Anterior cingulate cortex (tissue), 58 donors: ENCODE data around the gene C3orf52.
"Not testable (repeated sequence)": the region's sequence is repeated elsewhere in the genome, so short reads cannot be mapped to it uniquely, and the experiment has no call there.

Experiments
- DNase-seq, 58 donors: peaks; one replicate each; lab custom pipeline; 2025; lab: John Stamatoyannopoulos, UW

C3orf52 gene, protein sequence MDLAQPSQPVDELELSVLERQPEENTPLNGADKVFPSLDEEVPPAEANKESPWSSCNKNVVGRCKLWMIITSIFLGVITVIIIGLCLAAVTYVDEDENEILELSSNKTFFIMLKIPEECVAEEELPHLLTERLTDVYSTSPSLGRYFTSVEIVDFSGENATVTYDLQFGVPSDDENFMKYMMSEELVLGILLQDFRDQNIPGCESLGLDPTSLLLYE

DNA sequence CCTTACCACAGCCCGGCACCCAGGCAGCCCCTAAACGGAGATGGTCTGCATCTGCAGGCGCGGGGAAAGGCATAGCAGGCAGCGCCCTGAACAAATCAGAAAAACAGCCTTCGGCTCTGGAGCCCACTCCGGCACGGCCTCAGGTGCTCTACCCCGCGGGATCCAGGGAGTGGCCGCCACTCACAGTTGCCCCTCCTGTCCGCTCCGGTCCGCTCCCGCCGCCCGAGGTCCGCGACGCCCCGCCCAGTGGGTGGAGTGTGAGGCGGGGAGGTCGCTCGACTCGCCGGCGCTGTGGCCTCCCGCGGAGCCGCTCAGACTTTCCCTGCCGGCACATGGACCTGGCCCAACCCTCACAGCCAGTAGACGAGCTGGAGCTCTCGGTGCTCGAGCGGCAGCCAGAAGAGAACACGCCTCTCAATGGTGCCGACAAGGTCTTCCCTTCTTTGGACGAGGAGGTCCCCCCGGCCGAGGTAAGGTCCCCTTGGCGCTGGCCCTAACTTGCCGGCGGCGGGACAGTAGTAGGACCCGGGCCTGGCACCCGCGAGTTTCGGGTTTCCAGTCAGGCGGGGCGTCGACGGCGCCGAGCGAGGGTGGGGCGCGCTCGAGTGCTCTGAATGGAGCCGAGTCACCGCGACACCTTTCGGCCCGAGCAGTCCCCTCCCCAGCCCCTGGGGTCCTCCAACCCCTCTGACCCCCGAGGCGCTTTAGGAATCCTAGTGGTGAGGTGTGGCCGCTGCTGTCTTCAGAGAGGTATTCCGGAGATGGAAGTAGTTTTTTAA lies at the start of gene C3orf52:
TSS of gene C3orf52 (plus strand) at position 314 of the 779 bp plus-strand sequence. CDS start at position 333, 19 bp downstream.
- DNase-seq = peak in 47 of 58 donors; percentile 2 to 71 (median 16)

DNA sequence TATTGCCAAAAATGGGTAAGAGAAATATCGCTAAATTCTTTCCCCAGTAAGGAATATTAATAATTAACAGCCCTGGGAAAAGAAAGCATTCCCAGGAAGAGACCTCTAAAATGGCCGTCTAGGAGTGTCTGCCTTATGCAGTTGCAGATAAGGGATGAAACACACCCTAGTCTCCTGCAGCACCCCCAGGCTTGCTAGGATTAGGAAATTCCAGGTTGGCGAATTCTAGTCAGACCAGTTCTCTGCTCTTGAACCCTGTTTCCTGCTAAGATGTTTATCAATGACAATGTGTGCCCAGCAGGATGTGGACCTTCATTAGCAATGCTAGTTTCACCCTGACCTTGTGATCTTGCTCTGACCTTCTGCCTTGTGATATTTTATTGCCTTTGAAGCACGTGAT lies 49.0 kb upstream of the C3orf52 start:
- DNase-seq = not testable (repeated sequence)

DNA sequence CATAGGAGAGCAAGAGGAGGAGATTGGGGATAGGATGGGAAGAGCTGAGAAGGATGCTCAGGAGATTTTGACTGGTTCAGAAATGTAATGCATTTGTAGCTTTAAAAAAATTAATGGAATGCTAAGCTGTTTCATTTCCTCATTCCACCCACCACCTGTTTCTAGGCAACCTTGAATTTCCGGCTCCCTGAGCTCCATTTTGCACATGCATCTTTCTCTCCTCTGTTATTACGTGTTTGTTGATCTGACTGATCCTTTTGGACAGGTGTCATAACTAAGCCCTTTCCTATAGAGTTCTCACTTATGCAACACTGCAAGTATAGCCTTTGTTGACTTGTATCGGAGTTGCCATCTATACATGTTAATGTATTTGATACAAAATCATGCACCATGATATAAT lies 47.3 kb upstream of the C3orf52 start:
- peak in 11 of 58 donors; percentile 1 to 29 (median 5) for DNase-seq

DNA sequence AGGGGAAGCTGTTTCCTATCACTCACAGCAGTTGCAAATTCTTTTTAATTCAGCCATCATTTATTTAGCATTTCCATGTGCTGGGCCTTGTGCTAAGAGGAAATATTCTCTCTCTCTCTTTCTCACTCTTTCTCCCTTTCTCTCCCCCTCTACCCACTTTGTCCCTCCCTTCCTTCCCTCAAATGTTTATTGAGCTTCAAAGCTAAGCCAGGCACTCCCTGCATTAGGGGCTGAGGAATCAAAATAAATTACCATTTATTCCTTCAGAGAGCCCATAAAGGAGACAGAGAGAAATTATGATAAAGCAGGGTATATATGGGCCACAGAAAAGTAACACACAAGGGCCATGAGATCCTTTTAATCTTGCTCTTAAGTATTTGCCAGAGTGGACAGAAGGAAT lies 44.9 kb upstream of the C3orf52 start:
- DNase-seq = no peak

DNA sequence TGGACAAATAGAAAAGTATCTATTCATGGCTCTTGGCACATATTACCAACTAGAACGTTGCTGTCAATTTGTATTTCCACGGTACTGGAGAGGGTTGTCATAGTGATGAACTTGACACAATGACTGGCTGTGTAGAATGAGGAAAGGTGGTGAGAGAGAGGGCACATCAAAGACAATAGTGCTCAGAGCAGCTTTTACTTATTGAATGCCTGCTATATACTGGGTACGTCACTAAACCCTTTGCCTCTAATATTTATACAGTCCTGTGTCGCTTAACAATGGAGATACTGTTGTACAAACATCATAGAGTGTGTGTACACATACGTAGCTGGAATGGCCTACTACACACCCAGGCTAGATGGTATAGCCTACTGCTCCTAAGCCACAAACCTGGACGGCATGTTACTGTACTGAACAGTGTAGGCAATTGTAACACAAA lies 43.3 kb upstream of the C3orf52 start:
- DNase-seq = no peak

DNA sequence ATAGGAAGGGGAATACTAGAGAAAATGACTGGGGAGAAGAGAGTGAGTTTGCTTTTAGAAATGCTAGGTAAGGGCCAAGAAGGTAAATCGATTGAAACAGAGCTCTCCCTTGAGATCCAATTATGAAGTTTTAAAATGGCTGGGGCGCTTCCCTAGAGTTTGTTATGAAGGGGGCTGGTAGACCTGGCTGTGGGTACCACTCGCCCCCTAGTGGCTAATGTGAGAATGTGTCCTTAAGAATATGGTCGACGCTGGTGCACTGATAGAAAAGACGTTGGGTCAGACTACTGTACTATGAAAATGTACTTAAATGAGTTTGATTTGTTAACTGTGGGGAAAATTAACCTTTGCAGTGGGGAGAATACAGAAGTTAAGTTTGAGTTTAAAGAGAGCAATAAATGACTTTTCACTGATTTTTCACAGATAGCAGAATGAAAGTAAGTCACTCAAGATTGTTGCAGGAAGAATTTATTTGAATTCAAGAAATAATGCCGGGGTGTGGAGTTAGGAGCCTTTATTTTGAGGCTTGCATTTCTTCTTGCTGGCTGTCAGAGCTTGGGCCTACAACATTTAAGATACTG lies 42.5 kb upstream of the C3orf52 start:
- DNase-seq = peak in 36 of 58 donors; percentile 0 to 68 (median 13)

DNA sequence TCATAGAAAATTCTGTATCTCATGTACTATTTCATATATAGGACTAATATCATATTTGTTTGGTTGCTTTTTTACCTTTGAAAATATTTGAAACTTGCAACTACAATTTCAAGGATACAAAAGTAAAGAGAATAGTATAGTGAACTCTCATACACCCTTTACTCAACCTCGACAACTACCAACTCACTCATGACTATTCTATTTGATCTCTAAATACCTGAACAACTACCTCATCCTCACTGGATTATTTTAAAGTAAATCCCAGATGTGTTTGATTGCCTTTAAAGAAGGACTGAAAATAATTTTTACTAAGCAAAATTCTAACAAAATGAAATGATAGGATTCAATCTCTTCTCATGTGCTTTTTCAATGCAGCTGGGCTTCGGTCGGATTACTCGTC lies 39.6 kb upstream of the C3orf52 start:
- no peak for DNase-seq

DNA sequence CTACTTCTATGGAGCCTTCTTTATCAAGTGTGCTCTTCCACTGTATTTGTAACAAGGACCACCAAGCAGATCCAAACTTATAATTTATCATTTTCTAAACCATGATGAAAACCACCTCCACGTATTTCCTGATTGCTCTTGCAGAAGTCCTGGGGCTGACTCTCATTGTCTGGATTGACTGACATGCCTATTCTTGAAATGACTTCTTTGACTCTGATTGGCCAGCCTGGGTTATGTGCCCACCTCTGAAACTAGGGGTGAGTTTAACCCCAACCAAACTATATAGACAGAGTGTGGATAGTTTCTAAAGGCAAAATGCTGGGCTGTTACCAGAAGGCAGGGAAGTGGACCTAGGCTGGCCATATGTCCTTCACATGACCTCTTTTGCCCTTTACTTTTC lies 38.9 kb upstream of the C3orf52 start:
- DNase-seq = no peak

DNA sequence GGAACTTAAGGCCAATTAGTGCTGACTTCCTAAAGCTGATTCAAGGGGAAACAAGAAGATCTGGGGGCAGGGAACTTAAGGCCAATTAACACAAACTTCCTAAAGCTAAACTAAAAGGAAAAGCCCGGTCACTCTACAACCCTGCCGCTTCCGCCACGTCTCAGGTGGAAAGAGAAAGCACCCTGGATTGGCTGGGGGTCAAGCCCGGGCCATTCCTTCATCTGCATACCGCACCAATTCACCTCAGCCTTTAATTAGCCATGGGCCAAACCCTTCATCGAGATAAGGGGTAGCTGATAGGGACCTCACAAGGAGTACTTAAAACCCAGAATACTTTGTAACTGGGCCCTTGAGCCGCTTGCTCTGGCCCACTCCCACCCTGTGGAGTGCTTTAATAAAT lies 37.3 kb upstream of the C3orf52 start:
- no peak for DNase-seq

DNA sequence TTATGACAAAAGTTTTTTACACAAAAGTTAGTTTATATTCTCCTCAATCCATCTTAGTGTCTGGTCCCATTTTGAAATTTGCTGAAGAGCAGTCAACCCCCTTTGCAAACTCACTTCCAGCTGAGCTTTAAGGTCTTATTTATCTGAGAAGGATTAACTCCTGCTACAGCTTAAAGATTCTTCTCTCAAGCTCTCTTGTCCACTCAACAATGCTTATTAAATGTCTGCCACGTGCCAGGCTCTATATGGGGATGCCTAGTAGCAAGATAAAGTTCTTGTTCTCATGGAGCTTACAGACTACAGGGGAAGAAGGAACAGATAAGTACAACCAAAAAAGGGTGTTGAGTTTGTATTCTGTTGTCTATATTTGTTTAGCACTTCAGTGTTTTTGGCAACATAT lies 33.0 kb upstream of the C3orf52 start:
- DNase-seq = no peak

DNA sequence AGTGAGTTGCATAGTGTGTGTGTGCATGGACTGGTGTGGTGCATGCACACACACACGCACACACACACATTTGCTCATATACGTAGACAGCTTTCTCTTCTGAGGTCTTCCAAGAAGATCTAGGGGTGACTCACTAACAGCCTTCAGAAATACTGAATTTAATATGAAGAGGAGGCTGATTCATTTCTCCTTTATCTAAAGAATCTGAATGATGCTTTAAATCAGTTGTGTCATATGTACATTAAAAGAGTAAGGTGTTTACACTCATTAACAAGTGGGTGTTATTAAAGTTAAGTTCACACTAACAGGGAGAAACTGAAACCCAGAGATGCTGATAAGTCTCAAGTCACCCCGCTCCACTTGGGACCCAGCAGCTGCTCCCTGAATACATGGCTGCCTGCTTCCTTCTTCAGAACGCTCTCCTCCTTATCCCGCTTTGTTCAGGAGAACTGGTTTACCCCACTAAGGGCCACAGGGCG lies 29.7 kb upstream of the C3orf52 start:
- no peak for DNase-seq

DNA sequence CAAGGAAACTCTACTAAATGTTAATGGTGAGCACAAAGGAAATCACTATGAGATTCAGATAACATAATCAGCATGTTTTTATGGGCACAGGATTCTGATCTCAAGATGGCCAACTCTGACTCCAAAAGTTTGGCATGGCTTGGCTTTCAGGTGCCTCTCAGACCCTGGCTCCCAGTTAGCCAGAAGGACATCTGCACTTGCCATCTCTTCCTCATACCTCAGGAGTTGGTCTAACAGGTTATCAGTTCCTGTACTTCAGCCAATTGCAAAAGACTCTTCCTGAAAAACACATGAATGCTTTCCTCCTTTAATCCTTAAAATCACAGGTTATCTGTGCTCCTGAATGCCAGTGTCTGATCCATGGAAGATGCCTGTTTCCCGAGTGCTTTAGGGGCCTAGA lies 26.7 kb upstream of the C3orf52 start:
- DNase-seq = no peak

DNA sequence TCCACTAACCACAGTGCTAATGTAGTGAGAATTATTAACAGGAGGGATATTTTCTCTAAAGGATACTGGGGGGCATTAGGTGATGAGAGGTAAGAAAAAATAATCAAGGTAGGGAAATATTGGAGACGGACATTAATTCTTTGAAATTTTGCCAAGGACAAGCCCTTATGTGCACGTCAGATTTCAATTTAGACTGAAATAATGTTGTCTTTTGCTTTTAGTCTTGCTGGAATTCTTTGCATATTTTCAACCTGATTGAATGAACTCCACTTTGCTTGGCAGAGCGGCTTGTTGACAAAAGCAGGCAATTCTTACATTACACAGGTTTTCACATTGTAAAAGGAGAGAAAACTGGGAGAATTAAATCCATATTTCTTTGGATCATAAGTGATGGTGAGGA lies 25.0 kb upstream of the C3orf52 start:
- no peak for DNase-seq

DNA sequence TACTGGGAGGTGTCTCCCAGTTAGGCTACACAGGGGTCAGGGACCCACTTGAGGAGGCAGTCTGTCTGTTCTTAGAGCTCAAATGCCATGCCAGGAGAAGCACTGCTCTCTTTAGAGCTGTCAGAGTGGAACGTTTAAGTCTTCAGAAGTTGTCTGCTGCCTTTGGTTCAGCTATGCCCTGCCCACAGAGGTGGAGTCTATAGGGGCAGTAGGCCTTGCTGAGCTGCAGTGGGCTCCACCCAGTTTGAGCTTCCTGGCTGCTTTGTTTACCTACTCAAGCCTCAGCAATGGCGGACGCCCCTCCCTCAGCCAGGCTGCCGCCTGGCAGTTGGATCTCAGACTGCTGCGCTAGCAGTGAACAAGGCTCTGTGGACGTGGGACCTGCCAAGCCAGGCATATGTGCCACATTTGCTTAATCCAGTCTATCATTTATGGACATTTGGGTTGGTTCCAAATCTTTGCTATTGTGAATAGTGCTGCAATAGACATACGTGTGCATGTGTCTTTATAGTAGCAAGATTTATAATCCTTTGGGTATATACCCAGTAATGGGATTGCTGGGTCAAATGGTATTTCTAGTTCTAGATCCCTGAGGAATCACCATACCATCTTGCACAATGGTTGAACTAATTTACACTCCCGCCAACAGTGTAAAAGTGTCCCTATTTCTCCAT lies 13.7 kb upstream of the C3orf52 start:
- DNase-seq = not testable (repeated sequence)

DNA sequence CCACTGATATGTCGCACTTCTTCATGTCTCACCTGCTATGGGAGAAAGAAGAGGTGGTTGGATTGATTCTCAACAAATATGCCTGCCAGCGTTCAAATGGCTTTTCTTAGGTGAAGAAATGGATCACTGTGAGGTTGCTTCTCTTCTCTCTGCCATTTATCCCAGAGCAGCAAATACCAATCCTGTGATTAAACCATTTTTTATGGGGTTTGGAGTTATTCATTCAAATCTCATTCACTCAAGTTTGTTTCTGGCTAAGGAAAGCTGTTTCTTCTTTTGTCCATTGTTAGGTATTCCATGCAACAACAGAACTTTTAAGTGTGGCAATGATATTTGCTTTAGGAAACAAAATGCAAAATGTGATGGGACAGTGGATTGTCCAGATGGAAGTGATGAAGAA lies 12.2 kb upstream of the C3orf52 start:
- DNase-seq = no peak

DNA sequence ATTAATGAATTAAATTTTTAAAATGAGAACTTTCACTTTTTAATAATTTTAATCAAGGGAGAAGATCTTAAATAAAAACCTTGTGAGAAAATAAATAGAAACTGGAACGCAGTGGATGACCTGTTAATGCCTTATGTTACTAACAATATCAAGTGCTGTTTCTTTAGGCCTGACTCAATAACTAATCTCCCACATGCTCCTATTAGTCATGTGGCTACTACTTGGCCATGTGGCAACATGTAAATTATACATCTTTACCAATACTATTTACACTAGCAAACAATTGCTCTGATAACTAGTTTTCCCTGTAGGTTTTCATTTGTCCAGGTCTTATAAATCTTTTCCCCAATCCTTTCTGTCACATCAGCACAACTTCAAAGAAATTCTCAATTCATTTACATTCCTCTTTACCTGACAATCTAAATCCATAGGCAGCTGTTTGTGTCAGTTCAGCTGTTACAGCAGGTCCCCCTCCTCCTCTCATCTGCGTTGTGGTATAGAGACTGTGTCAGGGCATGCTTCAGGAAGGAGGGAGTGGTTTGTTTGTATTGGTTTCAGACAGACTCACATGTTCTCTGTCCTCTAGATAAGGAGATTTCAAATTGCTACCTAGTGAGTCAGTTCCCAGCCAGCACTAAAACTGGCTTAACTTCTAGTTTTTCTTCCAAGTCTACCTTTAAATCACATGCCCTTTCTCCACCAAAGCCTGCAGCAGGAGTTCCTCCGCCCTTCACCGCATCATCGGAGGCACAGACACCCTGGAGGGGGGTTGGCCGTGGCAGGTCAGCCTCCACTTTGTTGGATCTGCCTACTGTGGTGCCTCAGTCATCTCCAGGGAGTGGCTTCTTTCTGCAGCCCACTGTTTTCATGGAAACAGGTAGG lies 11.3 kb upstream of the C3orf52 start:
- no peak for DNase-seq

DNA sequence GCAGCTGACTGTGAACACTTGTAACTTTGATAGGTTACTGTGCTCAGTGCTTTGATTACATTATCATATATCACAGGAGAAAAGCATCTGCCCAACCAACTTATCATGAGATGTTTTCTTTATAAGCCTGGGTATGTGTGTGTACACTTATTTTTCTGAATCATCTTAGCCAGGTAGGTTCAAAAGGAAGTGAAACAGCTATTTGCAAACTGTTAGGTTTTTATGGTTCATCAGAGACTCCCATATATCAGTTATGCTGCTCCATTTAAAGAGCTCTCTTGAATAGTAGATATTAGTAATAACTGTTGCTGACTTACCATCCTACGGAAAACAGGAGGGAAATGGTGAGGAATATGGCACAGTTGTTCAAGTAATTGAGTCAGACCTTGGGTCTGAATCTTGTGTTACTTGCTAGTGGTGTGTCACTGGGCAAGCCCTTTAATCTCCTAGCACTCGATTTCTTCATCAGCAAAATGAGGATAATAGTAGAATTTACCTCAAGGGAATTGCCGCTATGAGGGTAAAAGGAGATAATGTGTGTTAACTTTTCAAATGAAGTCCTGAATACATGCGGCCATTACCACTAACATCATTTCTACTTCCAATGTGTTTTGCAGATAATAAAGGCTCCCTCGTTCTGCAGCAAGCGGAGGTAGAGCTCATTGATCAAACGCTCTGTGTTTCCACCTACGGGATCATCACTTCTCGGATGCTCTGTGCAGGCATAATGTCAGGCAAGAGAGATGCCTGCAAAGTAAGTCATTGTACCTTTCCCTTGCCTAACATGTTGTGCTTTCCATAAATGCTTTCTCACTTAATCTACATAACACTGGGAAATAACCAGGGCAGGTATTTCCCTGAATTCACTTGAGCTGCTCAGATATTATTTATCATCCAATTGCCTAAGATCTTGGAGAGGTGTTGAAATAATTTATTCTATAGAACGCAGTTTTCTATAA lies 7.8 kb upstream of the C3orf52 start:
- no peak for DNase-seq

DNA sequence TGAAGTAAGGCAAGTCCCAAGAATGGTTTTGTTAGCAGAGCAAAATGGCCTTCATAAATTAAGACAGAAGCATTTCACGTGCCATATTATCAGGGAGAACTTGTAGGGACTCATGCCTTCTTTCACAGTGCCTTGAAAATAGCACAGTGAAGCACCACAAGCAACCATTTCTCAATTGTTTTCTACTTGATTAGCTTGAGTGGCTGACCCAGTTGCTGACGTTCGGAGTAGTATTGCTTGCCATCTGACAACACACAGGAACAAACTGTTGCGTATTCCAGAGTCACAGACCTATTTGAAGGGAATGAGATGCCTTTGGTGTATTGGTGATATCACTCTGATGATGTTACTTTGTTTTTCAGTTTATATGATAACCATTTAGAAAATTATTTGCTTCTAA lies 3.0 kb upstream of the C3orf52 start:
- no peak for DNase-seq
